Germinal center (tissue), 1 donor: ENCODE measurements around the gene IL12RB2.
A peak's percentile ranks its signal among the peaks of the same experiment; 100 is the strongest.
"Not testable (repeated sequence)": the region's sequence is repeated elsewhere in the genome, so short reads cannot be mapped to it uniquely, and the experiment has no call there.

Experiments
- DNase-seq: peaks from one replicate; pipeline ENCODE4 v3.0.0; 2012; ENCODE audit warnings: mixed read lengths, low spot score

The IL12RB2 gene

DNA sequence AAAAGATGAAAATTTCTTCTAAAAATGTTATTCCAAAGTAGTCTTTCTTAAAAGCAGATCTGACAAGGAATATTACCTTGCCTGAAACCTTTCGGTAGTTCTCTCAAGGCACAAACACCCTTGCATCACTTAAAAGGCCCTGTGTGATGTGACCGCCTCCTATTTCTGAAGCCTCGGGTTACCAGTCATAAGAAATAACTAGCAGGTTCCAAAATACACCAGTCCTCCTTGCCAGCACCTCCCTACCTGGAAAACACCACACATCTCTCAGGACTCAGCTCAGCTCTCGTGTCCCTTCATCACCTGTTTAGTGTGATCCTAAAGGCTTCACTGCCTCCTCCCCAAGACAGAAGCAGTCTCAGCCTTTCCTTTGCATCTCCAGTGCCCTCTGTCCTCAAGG, 86.9 kb downstream of the IL12RB2 start:
- DNase-seq = no peak

- no peak for DNase-seq
Measured at GRCh38 chr1:67399199-67399993, 91.7 kb downstream of the IL12RB2 start.

DNA sequence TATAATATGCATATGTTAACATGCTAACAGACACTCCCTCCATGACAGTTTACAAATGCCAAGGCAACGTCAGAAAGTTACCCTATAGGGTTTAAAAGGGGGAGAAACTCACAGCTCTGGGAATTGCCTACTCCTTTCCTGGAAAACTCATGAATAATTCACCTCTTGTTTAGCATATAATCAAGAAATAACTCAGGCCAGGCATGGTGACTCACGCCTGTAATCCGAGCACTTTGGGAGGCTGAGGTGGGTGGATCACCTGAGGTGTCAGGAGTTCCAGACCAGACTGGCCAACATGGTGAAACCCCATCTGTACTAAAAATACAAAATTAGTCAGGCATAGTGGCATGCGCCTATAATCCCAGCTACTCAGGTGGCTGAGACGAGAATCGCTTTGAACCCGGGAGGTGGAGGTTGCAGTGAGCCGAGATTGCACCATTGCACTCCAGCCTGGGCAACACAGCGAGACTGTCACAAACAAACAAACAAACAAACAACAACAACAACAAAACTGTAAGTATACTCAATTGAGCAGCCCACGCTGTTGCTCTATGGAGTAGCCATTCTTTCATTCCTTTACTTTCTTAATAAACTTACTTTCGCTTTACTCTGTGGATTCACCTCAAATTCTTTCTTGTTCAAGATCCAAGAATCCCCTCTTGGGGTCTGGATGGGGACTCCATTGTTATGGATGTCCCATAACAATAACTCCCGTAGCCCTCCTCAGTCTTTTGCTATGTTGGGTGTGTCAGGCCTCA, 92.5 kb downstream of the IL12RB2 start:
- DNase-seq = not testable (repeated sequence)

- no peak for DNase-seq
Measured at GRCh38 chr1:67401443-67401842, 93.8 kb downstream of the IL12RB2 start.

- no peak for DNase-seq
Measured at GRCh38 chr1:67404212-67404620, 96.5 kb downstream of the IL12RB2 start.

- DNase-seq = no peak
Measured at GRCh38 chr1:67405473-67406245, 98.0 kb downstream of the IL12RB2 start.

DNA sequence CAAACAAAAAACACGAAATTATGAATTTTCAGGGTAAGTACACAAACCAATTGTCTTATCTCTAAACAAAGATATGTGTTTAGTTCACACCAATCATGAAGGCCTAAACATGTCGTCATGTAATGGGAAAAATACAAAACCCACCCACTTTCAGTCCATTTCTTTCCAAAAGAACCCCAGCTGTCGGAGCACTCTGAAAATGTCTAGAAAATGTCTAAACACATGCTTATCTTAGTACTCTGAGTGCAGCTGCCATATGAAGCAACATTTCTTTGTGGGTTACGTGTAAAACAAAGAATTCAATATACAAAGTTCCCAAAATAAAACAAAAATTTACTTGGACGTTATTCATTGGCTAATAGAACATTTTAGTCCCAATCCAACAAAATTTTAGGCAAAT, 99.8 kb downstream of the IL12RB2 start:
- no peak for DNase-seq

DNA sequence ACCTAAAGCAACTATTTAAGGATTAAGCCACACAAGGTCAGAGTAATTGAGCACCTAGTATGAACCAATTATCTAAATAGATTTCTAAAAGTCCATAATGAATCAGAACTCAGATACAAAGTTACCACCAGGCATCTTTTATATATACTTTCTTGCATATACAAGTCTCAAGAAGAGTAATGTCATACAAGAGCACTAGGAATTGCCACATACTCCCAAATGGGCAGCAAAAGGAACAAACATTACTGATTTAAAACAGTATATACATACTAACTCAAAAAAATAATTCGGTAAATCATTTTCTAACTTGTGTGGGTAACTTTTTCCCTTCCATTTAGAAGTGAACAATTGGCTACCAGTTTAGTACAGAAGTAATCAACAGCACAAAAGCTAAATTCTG, 100.5 kb downstream of the IL12RB2 start:
- no peak for DNase-seq

DNA sequence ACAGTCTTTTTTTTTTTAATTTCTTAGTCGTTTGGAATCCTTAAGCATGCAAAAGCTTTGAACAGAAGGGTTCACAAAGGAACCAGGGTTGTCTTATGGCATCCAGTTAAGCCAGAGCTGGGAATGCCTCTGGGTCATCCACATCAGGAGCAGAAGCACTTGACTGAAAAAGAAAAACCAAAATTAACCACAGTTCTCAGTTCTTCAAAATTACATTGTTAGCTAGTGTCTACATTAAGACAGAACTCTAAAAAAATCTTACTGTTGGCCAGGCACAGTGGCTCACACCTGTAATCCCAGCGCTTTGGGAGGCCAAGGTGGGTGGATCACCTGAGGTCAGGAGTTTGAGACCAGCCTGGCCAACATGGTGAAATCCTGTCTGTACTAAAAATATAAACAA, 105.4 kb downstream of the IL12RB2 start:
- not testable (repeated sequence) for DNase-seq

GRCh38 chr1:67414574-67414973, 106.9 kb downstream of the IL12RB2 start:
- DNase-seq = no peak

GRCh38 chr1:67415041-67415440, 107.4 kb downstream of the IL12RB2 start:
- DNase-seq = no peak

DNA sequence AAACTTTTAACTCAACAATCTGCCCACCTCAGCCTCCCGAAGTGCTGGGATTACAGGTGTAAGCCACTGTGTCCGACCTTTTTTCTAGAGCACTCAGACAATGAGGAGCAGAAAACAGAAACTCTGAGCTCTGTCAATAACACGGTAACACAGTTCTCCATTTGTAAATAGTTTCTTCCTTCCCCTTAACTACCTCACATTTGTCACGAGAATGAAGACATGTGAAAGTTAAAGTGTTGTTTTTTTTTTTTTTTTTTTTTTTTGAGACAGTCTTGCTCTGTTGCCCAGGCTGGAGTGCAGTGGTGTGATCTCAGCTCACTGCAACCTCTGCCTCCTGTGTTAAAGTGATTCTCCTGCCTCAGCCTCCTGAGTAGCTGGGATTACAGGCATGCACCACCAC, 110.1 kb downstream of the IL12RB2 start:
- not testable (repeated sequence) for DNase-seq

DNA sequence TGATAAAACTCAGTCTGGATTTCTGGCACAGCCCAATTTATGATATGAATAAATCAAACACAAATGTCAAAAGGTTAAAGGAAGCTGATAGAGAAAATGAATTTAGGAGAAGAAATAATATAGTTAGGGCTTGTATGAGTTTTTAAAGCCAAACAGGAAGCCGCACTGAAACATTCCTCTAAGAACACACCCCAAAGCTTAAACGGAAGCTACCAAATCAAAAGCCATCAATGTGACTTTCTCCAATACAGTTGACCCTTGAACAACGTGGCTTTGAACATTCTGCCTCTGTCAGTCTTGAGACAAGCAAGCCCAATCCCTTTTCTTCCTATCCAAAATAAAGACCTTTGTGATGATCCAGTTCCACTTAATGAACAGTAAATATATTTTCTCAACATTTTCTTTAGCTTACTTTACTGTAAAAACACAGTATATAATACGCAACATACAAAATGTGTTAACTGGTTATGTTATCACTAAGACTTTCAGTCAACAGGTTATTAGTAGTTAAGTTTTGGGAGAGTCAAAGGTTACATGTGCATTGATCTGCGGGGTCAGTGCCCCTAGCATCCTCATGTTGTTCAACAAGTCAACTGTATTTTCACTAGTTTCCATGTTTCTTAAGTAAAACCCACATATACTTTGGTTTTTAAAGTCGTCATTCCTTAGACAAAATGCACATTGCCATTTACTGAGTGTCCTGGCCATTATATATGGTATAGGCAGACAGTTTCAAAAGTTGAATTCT, 111.3 kb downstream of the IL12RB2 start:
- no peak for DNase-seq

DNA sequence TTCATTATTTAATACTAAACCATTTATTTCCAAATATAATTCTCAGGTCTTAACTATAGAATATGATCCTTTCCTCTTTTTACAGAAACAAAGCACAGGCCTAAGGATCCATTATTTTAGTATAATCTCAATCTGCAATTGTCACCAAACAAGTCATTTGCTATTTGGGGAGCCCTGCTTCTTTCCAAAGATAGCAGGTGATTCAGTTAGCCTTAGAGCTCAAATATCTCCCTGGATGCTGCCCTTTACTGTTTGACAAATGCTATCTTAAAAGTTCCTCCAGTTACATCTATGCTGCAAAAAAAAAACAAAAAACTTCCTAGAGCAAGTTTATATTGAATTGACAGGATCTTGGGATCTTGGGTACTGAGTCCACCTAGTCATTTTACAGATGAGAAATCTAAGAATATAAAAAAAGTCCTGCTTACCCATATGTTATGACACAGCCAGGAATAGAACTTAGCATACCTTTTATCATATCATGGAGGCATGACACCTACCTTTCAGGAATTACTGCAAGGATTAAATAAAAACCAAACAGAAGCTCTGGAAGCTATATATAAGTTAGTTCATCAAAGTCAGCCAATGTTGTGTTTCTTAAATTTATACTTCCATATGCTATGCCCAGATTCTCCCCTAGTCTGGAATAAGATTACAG, 113.3 kb downstream of the IL12RB2 start:
- no peak for DNase-seq

GRCh38 chr1:67427465-67427864, 119.8 kb downstream of the IL12RB2 start:
- DNase-seq = no peak

DNA sequence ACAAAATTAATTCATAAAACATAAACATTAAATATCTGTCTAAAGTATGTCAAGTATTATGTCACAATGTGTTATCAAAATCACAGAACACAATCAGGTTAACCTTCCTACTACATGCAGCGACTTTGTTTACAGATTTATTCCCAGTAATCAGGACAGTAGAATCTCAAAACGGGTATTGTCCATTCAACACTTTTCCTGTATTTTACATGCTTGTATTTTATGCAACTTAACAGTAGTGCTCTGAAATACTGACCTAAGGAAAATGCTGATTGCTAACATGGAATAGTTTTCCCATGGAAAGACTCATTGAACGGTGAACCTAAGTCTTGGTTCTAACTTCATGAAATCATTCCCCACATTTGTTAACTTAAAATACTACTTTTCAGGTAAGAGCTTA, 120.3 kb downstream of the IL12RB2 start:
- DNase-seq = no peak

DNA sequence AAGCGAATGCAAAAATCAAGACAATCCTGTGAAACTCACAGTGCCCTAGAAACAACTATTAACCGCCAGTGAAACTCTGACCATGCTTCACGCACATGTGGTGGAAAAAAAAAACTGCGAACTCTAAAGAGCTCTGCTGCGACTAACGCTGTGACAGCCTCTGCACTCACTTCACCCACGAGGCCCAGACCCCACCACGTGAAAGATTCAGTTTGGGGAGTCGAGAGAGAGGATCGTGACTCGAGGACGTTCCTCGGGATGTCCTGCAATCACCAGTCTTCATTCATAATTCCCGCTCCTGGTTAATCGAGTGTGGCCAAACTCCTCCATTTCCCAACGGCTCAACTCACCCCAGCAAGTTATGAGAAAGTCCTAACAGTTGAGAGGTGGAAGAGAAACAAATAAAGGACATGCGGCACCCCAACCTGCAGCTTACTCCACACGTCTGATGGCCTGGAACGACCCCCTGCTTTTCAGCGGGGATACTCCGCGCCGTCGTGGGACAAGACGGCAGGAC, 121.4 kb downstream of the IL12RB2 start:
- peak; percentile 16 for DNase-seq

- DNase-seq = peak; percentile 24
Measured at GRCh38 chr1:67429528-67430357, 122.1 kb downstream of the IL12RB2 start.

DNA sequence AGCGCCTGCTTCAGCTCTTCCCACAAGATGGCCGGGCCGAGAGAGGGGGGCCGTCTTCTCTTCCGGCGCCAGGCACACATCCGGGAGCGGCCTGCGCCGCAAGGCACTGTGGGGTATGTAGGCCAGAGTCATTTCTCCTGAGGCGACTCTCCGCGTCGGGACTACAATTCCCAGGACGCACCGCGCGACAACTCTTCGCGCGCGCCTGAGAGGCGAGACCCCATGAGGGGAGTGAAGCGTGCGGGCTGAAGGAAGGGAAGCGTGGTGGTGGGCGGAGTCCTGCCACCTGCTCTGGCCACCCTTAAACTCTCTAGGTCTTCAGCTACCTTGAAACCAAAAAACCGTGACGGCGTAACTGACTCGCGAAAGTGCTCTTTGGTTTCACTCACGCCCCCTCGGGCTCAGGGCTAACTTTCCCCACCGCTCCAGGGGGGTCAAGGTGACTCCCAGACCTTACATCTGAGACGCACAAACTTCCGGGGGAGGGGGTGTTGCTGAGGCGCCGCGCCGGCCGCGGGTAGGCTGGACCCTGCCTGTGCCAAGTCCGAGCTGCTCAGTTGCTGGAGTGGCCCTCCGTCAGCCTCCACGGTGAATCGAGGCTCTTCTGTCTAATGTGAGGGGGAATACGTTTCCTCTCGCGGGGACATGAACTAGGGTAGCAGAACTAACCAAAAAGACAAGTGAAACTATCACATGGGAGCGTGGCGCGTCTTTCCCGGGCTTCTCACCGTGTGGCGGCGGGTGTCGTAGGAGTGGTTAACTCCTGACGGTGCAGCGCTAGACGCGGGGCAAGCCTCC, 122.9 kb downstream of the IL12RB2 start, which contains the start of gene SERBP1:
TSS of gene SERBP1 (minus strand) at position 45 of the 798 bp plus-strand sequence. CDS start 102 bp downstream, outside the sequence.
- DNase-seq = peak; percentile 94
